Spleen (tissue), 11 donors: ENCODE data around the gene SUSD2. TPM values are rescaled to one million over a fixed set of nuclear protein-coding genes. Genes with fewer than 3 reads are reported as not detected.
"Not testable (repeated sequence)": the region's sequence is repeated elsewhere in the genome, so short reads cannot be mapped to it uniquely, and the experiment has no call there.

ENCODE experiments used
- DNase-seq: peaks from one replicate; pipeline ENCODE4 v3.0.0-alpha.2; 2020
- H3K27ac ChIP-seq, 8 donors: fragments of 200-600 bp; sonication (generic) in 7 of 8; 1 replicate in 4 of 8; 2 replicates in 4 of 8; pipeline versions ENCODE4 v1.5.0 to v1.8.0; 2016 to 2021; ENCODE audit warnings: inconsistent platforms in 4 of 8, mild to moderate bottlenecking in 4 of 8, moderate library complexity in 1 of 8
- H3K27me3 ChIP-seq, 7 donors: fragments of 200-600 bp; sonication (generic) in 6 of 7; replicated peaks in 1 of 7; 1 replicate in 4 of 7; 2 replicates in 3 of 7; pipeline versions ENCODE4 v1.5.0 to v1.8.0; 2016 to 2021; ENCODE audit warnings: inconsistent platforms in 3 of 7, mild to moderate bottlenecking in 1 of 7
- H3K36me3 ChIP-seq, 6 donors: fragments of 200-600 bp; sonication (generic) in 5 of 6; 1 replicate in 4 of 6; 2 replicates in 2 of 6; pipeline versions ENCODE4 v1.5.0 to v1.8.0; 2016 to 2021; ENCODE audit warnings: inconsistent platforms in 2 of 6
- H3K4me1 ChIP-seq, 6 donors: fragments of 200-600 bp; sonication (generic) in 5 of 6; 1 replicate in 3 of 6; 2 replicates in 3 of 6; pipeline versions ENCODE4 v1.5.0 to v1.8.0; 2016 to 2021; ENCODE audit warnings: inconsistent platforms in 3 of 6
- H3K4me3 ChIP-seq, 8 donors: fragments of 200-600 bp; sonication (generic) in 7 of 8; 1 replicate in 4 of 8; 2 replicates in 4 of 8; pipeline versions ENCODE4 v1.5.0 to v1.8.0; 2016 to 2021; ENCODE audit warnings: inconsistent platforms in 4 of 8, mild to moderate bottlenecking in 4 of 8, moderate library complexity in 2 of 8
- H3K9me3 ChIP-seq, 8 donors: fragments of 200-600 bp; sonication (generic) in 7 of 8; 1 replicate in 4 of 8; 2 replicates in 4 of 8; pipeline versions ENCODE4 v1.5.0 to v1.8.0; 2016 to 2021; ENCODE audit warnings: inconsistent platforms in 4 of 8
- POLR2A ChIP-seq, 3 donors: fragments of 450-650 bp; IDR thresholded peaks; one replicate each; pipeline ENCODE4 v1.5.1; 2017; ENCODE audit warnings: antibody characterized with exemption in 3 of 3, mild to moderate bottlenecking in 1 of 3
- POLR2AphosphoS5 ChIP-seq, 3 donors: sonication (generic); formaldehyde crosslinking; IDR thresholded peaks; one replicate each; pipeline ENCODE4 v1.5.1; 2017; ENCODE audit warnings: antibody characterized with exemption in 3 of 3
- WGBS, 5 donors: extraction: QIAGEN DNeasy Blood & Tissue Kit in 3 of 5; methylation state at CpG; one replicate each; pipeline versions ENCODE4 v1.1.5 to v1.1.7; 2013 to 2018; 5-methylcytosine and 5-hydroxymethylcytosine counted together
- intact Hi-C: fragments of 100-400 bp; cut with DNase I; formaldehyde crosslinking; loops from one replicate; pipeline ENCODE4 v1.15.0; 2023; ENCODE audit warnings: low total_unique reads
- polyA plus RNA-seq, 3 donors: library from polyadenylated mRNA; stranded (reverse); fragments of 200-250 nt; gene quantifications; one replicate each; pipeline ENCODE4 v1.2.1, GENCODE V29; 2013
- total RNA-seq, 7 donors: library from RNA; depleted of rRNA in 3 of 7; stranded (reverse); fragments of >200 nt in 3 of 7; fragmentation: NEBNext Ultra II Directional in 4 of 7; extraction: Animal tissue kit (Norgen Biotek cat#: 25700) in 4 of 7; gene quantifications; one replicate each; pipeline versions ENCODE4 v1.1.0 to v1.2.1, GENCODE V29; 2016 to 2021
- TF ChIP-seq, protein P1 (sequence below), 11 experiments: fragments of 200-600 bp in 7 of 11; fragments of 450-650 bp in 4 of 11; sonication (generic) in 4 of 11; IDR thresholded peaks in 8 of 11; conservative IDR thresholded peaks in 3 of 11; 1 replicate in 7 of 11; 2 replicates in 4 of 11; pipeline versions ENCODE4 v1.4.0 to v1.8.0; 2016 to 2021; ENCODE audit warnings: antibody characterized with exemption in 11 of 11, inconsistent platforms in 4 of 11, mild to moderate bottlenecking in 1 of 11
- donor health status: healthy with polysubstance abuse.
- donor health status: DM: no; HTN: no; CAD: no; lungs with moderate emphysema.
- donor health status: DM: no; HTN: no; CAD: no.
- donor health status: Bipolar disorder and iron deficiency.
- donor health status: healthy.
- donor health status: DM: no; HTN: no; CAD: no.
- donor health status: DM: yes; HTN: yes; CAD: no.

The SUSD2 gene
- total and polyA plus RNA-seq, 10 donors: 1.4 to 9.0 (median 3.4) TPM

- Histone ChIP-seq H3K9me3 (no peaks in the 10 kb centered on the region), H3K36me3 (peaks cover 0 to 52% (median 31%) of the 10 kb centered on the region in 6 donors), H3K4me3 (no peak overlapping the region), H3K4me1 (peaks cover 0 to 35% (median 4%) of the 10 kb centered on the region in 6 donors), H3K27me3 (no peaks in the 10 kb centered on the region), H3K27ac (peak overlapping the region in 3 of 8 donors; percentile 9 to 48 (median 40))
- no peak for TF ChIP-seq POLR2A (IDR thresholded peaks at IDR 0.05)
- peak in 1 of 3 donors; percentile 42 for TF ChIP-seq POLR2AphosphoS5 (IDR thresholded peaks at IDR 0.05)
- TF ChIP-seq, protein P1, sequence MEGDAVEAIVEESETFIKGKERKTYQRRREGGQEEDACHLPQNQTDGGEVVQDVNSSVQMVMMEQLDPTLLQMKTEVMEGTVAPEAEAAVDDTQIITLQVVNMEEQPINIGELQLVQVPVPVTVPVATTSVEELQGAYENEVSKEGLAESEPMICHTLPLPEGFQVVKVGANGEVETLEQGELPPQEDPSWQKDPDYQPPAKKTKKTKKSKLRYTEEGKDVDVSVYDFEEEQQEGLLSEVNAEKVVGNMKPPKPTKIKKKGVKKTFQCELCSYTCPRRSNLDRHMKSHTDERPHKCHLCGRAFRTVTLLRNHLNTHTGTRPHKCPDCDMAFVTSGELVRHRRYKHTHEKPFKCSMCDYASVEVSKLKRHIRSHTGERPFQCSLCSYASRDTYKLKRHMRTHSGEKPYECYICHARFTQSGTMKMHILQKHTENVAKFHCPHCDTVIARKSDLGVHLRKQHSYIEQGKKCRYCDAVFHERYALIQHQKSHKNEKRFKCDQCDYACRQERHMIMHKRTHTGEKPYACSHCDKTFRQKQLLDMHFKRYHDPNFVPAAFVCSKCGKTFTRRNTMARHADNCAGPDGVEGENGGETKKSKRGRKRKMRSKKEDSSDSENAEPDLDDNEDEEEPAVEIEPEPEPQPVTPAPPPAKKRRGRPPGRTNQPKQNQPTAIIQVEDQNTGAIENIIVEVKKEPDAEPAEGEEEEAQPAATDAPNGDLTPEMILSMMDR (IDR thresholded peaks at IDR 0.05 in 8 of 11, conservative IDR thresholded peaks at IDR 0.05 in 3 of 11): no peak
- WGBS, 5 donors: 75 to 88% (median 79%) methylated on average over 14 to 16 of the region's 16 CpGs
- DNase-seq: peak; percentile 70
- intact Hi-C loops: no loop called here
Observed at GRCh38 chr22:24180316-24181087, 785 bp upstream of the SUSD2 start.

- TF ChIP-seq, protein P1 (IDR thresholded peaks at IDR 0.05 in 8 of 11, conservative IDR thresholded peaks at IDR 0.05 in 3 of 11): peak in 1 of 11 experiments; percentile 40
- no peak for TF ChIP-seq POLR2AphosphoS5 (IDR thresholded peaks at IDR 0.05)
- H3K36me3 ChIP-seq: peaks cover 0 to 43% (median 14%) of the 10 kb centered on the region in 6 donors
- H3K4me3 ChIP-seq: no peak overlapping the region
- peak; percentile 74 for DNase-seq
- H3K4me1 ChIP-seq: peaks cover 0 to 35% (median 4%) of the 10 kb centered on the region in 6 donors
- H3K9me3 ChIP-seq: no peaks in the 10 kb centered on the region
- intact Hi-C loops: no loop called here
- WGBS, 5 donors: 75 to 85% (median 79%) methylated on average over 13 to 20 of the region's 20 CpGs
- peak overlapping the region in 1 of 8 donors; percentile 48 for H3K27ac ChIP-seq
- H3K27me3 ChIP-seq: no peaks in the 10 kb centered on the region
Observed at GRCh38 chr22:24181996-24182899, 961 bp downstream of the SUSD2 start.

- H3K4me3 ChIP-seq, intact Hi-C loops, H3K9me3 ChIP-seq, H3K27me3 ChIP-seq, H3K27ac ChIP-seq, DNase-seq: not testable (repeated sequence)
- Histone ChIP-seq H3K4me1 (peaks cover 0 to 35% (median 4%) of the 10 kb centered on the region in 6 donors), H3K36me3 (peaks cover 0 to 38% (median 10%) of the 10 kb centered on the region in 6 donors)
- TF ChIP-seq, protein P1 (IDR thresholded peaks at IDR 0.05 in 8 of 11, conservative IDR thresholded peaks at IDR 0.05 in 3 of 11): peak in 1 of 11 experiments; percentile 15
- WGBS, 5 donors: 76 to 89% (median 82%) methylated on average over 5 to 11 of the region's 11 CpGs
Observed at GRCh38 chr22:24182900-24183246, 1.6 kb downstream of the SUSD2 start.
